K562 (cell line): Measurements from ENCODE around the gene PLCB3. TPM values are rescaled to one million over a fixed set of nuclear protein-coding genes. Genes with fewer than 3 reads are reported as not detected.

Experiments
- ATAC-seq: fragments of 200-7000 bp; cut with Tn5 transposase; 3 replicates; pipeline ENCODE4 v1.9.1; 2020; ENCODE audit warnings: moderate library complexity
- BruUV-seq: library from RNA; stranded (reverse); fragments of 400-500 nt; replicated peaks from 2 replicates; lab custom pipeline; 2021; lab: Mats Ljungman, UMichigan
- CTCF ChIA-PET: fragments of 300-600 bp; formaldehyde crosslinking; extraction: SDS; loops from one replicate; lab custom pipeline; 2021; ENCODE audit warnings: low intra/inter-chr PET ratio; lab: Yijun Ruan, JAX
- POLR2A ChIA-PET: fragments of 300-600, 350-650 bp; sonication (Branson Sonifier 250); formaldehyde crosslinking; extraction: SDS; loops from one replicate; lab custom pipeline; 2021; ENCODE audit warnings: antibody characterized with exemption, inconsistent platforms; lab: Yijun Ruan, JAX
- DNase-seq, 4 experiments: peaks; one replicate each; pipeline versions ENCODE4 v3.0.0 to v3.0.0-alpha.2; 2011 to 2018; ENCODE audit warnings: low spot score in 3 of 4, mixed read lengths in 3 of 4; ENCODE audit errors: extremely low read depth in 1 of 4
- FAIRE-seq: peaks from 2 replicates; lab custom pipeline; 2011; peaks lifted over from hg19 to GRCh38; lab: Jason Lieb, UNC
- H2AFZ ChIP-seq: 2 replicates; pipeline ENCODE4 v1.6.0; 2011; ENCODE audit warnings: low read depth, low read length, control low read depth, inconsistent platforms
- H3K27ac ChIP-seq: fragments of 200-600 bp; 3 replicates; pipeline ENCODE4 v1.8.0; 2011; ENCODE audit warnings: low read depth, mild to moderate bottlenecking, control low read depth, inconsistent platforms, low read length, moderate library complexity, mixed read lengths; ENCODE audit errors: extremely low read depth
- H3K27me3 ChIP-seq, 2 experiments: fragments of 300-600 bp in 1 of 2; 2 replicates in 1 of 2; 3 replicates in 1 of 2; pipeline versions ENCODE4 v1.6.0 to v1.8.0; 2011; ENCODE audit warnings: inconsistent platforms in 2 of 2, low read length in 2 of 2, mild to moderate bottlenecking in 1 of 2, mixed read lengths in 1 of 2, moderate library complexity in 1 of 2; ENCODE audit not compliant: control insufficient read depth in 2 of 2, insufficient read depth in 2 of 2
- H3K36me3 ChIP-seq: fragments of 300-600 bp; 3 replicates; pipeline ENCODE4 v1.8.0; 2011; ENCODE audit warnings: mild to moderate bottlenecking, low read length, inconsistent platforms; ENCODE audit not compliant: control insufficient read depth, insufficient read depth
- H3K4me1 ChIP-seq, 2 experiments: fragments of 200-600 bp in 1 of 2; replicated peaks in 1 of 2; 2 replicates in 1 of 2; 3 replicates in 1 of 2; pipeline versions ENCODE4 v1.5.1 to v1.8.0; 2011; ENCODE audit warnings: inconsistent platforms in 2 of 2, low read length in 2 of 2, mild to moderate bottlenecking in 1 of 2, mixed read lengths in 1 of 2, moderate library complexity in 1 of 2; ENCODE audit not compliant: control insufficient read depth in 2 of 2, insufficient read depth in 2 of 2
- H3K4me2 ChIP-seq: 2 replicates; pipeline ENCODE4 v1.6.1; 2011; ENCODE audit warnings: low read length, control low read depth, inconsistent platforms, mixed read lengths; ENCODE audit not compliant: insufficient read depth
- H3K4me3 ChIP-seq: fragments of 200-600 bp; sonication (generic), shearing (Covaris generic); 2 replicates; pipeline ENCODE4 v1.5.1; 2016; ENCODE audit warnings: control low read depth, inconsistent platforms
- H3K79me2 ChIP-seq: fragments of 200-600 bp; 3 replicates; pipeline ENCODE4 v1.8.0; 2011; ENCODE audit warnings: low read length, inconsistent platforms; ENCODE audit not compliant: control insufficient read depth, insufficient read depth
- H3K9ac ChIP-seq, 2 experiments: 2 replicates each; pipeline versions ENCODE4 v1.6.0 to v1.6.1; 2011; ENCODE audit warnings: low read depth in 2 of 2, low read length in 2 of 2, control low read depth in 1 of 2, inconsistent platforms in 1 of 2, mild to moderate bottlenecking in 1 of 2, mixed read lengths in 1 of 2; ENCODE audit not compliant: insufficient read depth in 1 of 2
- H3K9me1 ChIP-seq: one replicate; pipeline ENCODE4 v1.6.0; 2011; ENCODE audit warnings: inconsistent platforms, mild to moderate bottlenecking, low read length, moderate library complexity; ENCODE audit not compliant: control insufficient read depth, insufficient read depth
- H3K9me3 ChIP-seq: replicated peaks from 2 replicates; pipeline ENCODE4 v1.5.1; 2011; ENCODE audit warnings: low read depth, low read length, inconsistent platforms; ENCODE audit not compliant: control insufficient read depth, insufficient read depth
- H4K20me1 ChIP-seq: replicated peaks from 2 replicates; pipeline ENCODE4 v1.6.1; 2011; ENCODE audit warnings: low read length, inconsistent platforms, mixed read lengths; ENCODE audit not compliant: control insufficient read depth, insufficient read depth
- PPARD ChIP-seq: fragments of 250-450 bp; sonication (Bioruptor Pico); IDR thresholded peaks from 2 replicates; pipeline ENCODE4 v1.8.0; 2022; ENCODE audit warnings: inconsistent platforms, mild to moderate bottlenecking, moderate library complexity
- WGBS: fragments of 100-300 bp; shearing (Covaris generic); methylation state at CpG from one replicate; pipeline ENCODE4 v1.1.6; 2016; ENCODE audit warnings: low coverage, mixed read lengths; ENCODE audit not compliant: insufficient coverage; ENCODE audit errors: missing lambda C conversion rate; 5-methylcytosine and 5-hydroxymethylcytosine counted together
- in situ Hi-C: fragments of 300-500 bp; cut with MboI; formaldehyde crosslinking; loops from 4 replicates; pipeline ENCODE4 v1.15.0; 2018; ENCODE audit warnings: inconsistent platforms, mixed read lengths
- intact Hi-C: fragments of 100-400 bp; cut with micrococcal nuclease; formaldehyde crosslinking; loops from 2 replicates; pipeline ENCODE4 v1.14.2; 2022
- polyA plus RNA-seq, 8 experiments: library from polyadenylated mRNA; depleted of rRNA in 4 of 8; stranded (reverse) in 5 of 8; unstranded in 3 of 8; fragments of >200 nt; fragmentation: Nextera tagmentation in 2 of 8; fragmentation: Illumina TruSeq in 1 of 8; extraction: Ambion mirVana in 2 of 8; extraction: Trizol in 1 of 8; gene quantifications; 2 replicates each; pipeline versions ENCODE4 v1.2.1 to v1.2.3, GENCODE V29; 2011 to 2014; ENCODE audit warnings: inconsistent platforms in 1 of 8, missing spikeins in 1 of 8
- total RNA-seq, 7 experiments: library from RNA; depleted of rRNA in 6 of 7; stranded (reverse); fragments of >200 nt in 6 of 7; fragmentation: Illumina TruSeq in 2 of 7; extraction: Trizol in 2 of 7; gene quantifications; 2 replicates each; pipeline versions ENCODE4 v1.2.1 to v1.2.3, GENCODE V29; 2011 to 2021; ENCODE audit warnings: low replicate concordance in 1 of 7
- TF ChIP-seq, protein P1 (sequence below): sonication (generic); formaldehyde crosslinking; IDR thresholded peaks from 2 replicates; pipeline ENCODE4 v1.8.1; 2023; ENCODE audit warnings: mild to moderate bottlenecking, missing genetic modification reagents

PLCB3 gene
- total and polyA plus RNA-seq, 9 of the 15 experiments (the other 6 are each of a cell fraction or from before 2014, with no cell fraction given) = 0.31 to 44.8 (median 14.6) TPM

GRCh38 chr11:64281957-64282770 lies 30.8 kb downstream of the PLCB3 start:
- Histone ChIP-seq H3K36me3 (peaks cover 11% of the 10 kb centered on the region; the same call in 1 of the 3 replicates), H3K9me3 (no peaks in the 10 kb centered on the region), H3K4me1 (peaks cover 7 to 36% of the 10 kb centered on the region in 2 experiments; a peak in 4 of 5 replicates), H3K4me2 (no peak overlapping the region), H3K27ac (no peak overlapping the region), H3K9ac (no peak overlapping the region; a peak in 1 of 4 replicates), H4K20me1 (no peaks in the 10 kb centered on the region), H3K79me2 (peaks cover 12% of the 10 kb centered on the region; the same call in 2 of the 3 replicates), H3K27me3 (no peaks in the 10 kb centered on the region), H3K4me3 (no peak overlapping the region), H3K9me1 (no peaks in the 10 kb centered on the region), H2AFZ (no peak overlapping the region)
- ChIA-PET CTCF (no interaction called here), POLR2A (interaction anchor here (0.7 to 5.1 kb wide), 4 partner anchors 12 to 76 kb away, joined by 3 to 54 read pairs (median 3); partner anchors contain the start of gene FERMT3)
- intact Hi-C loops (no loop called here), in situ Hi-C loops (no loop called here)
- 95% methylated on average over 22 of the region's 22 CpGs for WGBS
- TF ChIP-seq, protein P1, sequence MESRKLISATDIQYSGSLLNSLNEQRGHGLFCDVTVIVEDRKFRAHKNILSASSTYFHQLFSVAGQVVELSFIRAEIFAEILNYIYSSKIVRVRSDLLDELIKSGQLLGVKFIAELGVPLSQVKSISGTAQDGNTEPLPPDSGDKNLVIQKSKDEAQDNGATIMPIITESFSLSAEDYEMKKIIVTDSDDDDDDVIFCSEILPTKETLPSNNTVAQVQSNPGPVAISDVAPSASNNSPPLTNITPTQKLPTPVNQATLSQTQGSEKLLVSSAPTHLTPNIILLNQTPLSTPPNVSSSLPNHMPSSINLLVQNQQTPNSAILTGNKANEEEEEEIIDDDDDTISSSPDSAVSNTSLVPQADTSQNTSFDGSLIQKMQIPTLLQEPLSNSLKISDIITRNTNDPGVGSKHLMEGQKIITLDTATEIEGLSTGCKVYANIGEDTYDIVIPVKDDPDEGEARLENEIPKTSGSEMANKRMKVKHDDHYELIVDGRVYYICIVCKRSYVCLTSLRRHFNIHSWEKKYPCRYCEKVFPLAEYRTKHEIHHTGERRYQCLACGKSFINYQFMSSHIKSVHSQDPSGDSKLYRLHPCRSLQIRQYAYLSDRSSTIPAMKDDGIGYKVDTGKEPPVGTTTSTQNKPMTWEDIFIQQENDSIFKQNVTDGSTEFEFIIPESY (CRISPR knock-in tag) = 0 out of 2 replicates have a peak, but pooled peaks have one; percentile 23
- TF ChIP-seq PPARD (CRISPR knock-in tag) = no peak
- FAIRE-seq (no peak), DNase-seq (no peak), ATAC-seq (no peak)
- no TSS peak for BruUV-seq
